Endodermal cell (in vitro differentiated cells): ENCODE results near the gene GNAS-AS1. TPM values are rescaled to one million over a fixed set of nuclear protein-coding genes. Genes with fewer than 3 reads are reported as not detected.

Experiments
- DNase-seq: peaks from one replicate; pipeline ENCODE4 v3.0.0-alpha.2; 2017
- H3K27ac ChIP-seq: 2 replicates; pipeline ENCODE4 v1.5.1; 2013; ENCODE audit warnings: mild to moderate bottlenecking, low read depth, low read length, moderate library complexity
- H3K27me3 ChIP-seq: 2 replicates; pipeline ENCODE4 v1.6.1; 2013; ENCODE audit warnings: mild to moderate bottlenecking, low read length, moderate library complexity; ENCODE audit not compliant: insufficient read depth, control insufficient read depth, poor library complexity, severe bottlenecking
- H3K36me3 ChIP-seq: 2 replicates; pipeline ENCODE4 v1.7.0; 2013; ENCODE audit warnings: mild to moderate bottlenecking, low read length, moderate library complexity; ENCODE audit not compliant: control insufficient read depth, insufficient read depth
- H3K4me1 ChIP-seq: one replicate; pipeline ENCODE4 v1.7.0; 2013; ENCODE audit warnings: low read length; ENCODE audit not compliant: control insufficient read depth, insufficient read depth
- H3K4me3 ChIP-seq: 2 replicates; pipeline ENCODE4 v1.5.1; 2013; ENCODE audit warnings: mild to moderate bottlenecking, low read length, moderate library complexity
- H3K9ac ChIP-seq: 2 replicates; pipeline ENCODE4 v1.6.1; 2013; ENCODE audit warnings: mild to moderate bottlenecking, low read length, moderate library complexity; ENCODE audit not compliant: poor library complexity, severe bottlenecking; ENCODE audit errors: extremely low read depth
- H3K9me3 ChIP-seq: 2 replicates; pipeline ENCODE4 v1.6.1; 2013; ENCODE audit warnings: mild to moderate bottlenecking, low read length, moderate library complexity; ENCODE audit not compliant: control insufficient read depth
- H3K27ac Mint-ChIP-seq: 2 replicates; pipeline ENCODE4 v1.8.0; 2020; ENCODE audit warnings: mixed read lengths
- H3K27me3 Mint-ChIP-seq: 2 replicates; pipeline ENCODE4 v1.8.0; 2021; ENCODE audit warnings: mild to moderate bottlenecking, mixed read lengths; ENCODE audit not compliant: insufficient read depth
- H3K36me3 Mint-ChIP-seq: 2 replicates; pipeline ENCODE4 v1.8.0; 2020; ENCODE audit warnings: low read depth, mixed read lengths
- H3K4me1 Mint-ChIP-seq: 2 replicates; pipeline ENCODE4 v1.8.0; 2020; ENCODE audit warnings: mixed read lengths
- H3K4me3 Mint-ChIP-seq: 2 replicates; pipeline ENCODE4 v1.8.0; 2020; ENCODE audit warnings: mild to moderate bottlenecking, moderate library complexity, mixed read lengths
- H3K9me3 Mint-ChIP-seq: 2 replicates; pipeline ENCODE4 v1.8.0; 2020; ENCODE audit warnings: mild to moderate bottlenecking, mixed read lengths
- WGBS, 2 experiments: methylation state at CpG; one replicate each; pipeline versions ENCODE4 v1.1.5 to v1.1.7; 2013; ENCODE audit warnings: missing lambda C conversion rate in 2 of 2, mixed read lengths in 1 of 2; ENCODE audit not compliant: insufficient coverage in 1 of 2, insufficient read length in 1 of 2; 5-methylcytosine and 5-hydroxymethylcytosine counted together
- total RNA-seq, 2 donors: library from RNA; stranded (reverse); fragmentation: NEBNext Ultra II Directional in 1 of 2; extraction: Animal tissue kit (Norgen Biotek cat#: 25700) in 1 of 2; gene quantifications; 2 replicates in 1 of 2; 3 replicates in 1 of 2; pipeline ENCODE4 v1.2.1, GENCODE V29; 2021
- TF ChIP-seq, protein P1 (sequence below): fragments of 200-600 bp; sonication (generic); conservative IDR thresholded peaks from 2 replicates; pipeline ENCODE4 v1.5.0; 2021; ENCODE audit warnings: antibody characterized with exemption, mild to moderate bottlenecking

Gene GNAS-AS1
- total RNA-seq, 2 donors from 2014 or later, result 9.3 to 9.7 TPM

DNA sequence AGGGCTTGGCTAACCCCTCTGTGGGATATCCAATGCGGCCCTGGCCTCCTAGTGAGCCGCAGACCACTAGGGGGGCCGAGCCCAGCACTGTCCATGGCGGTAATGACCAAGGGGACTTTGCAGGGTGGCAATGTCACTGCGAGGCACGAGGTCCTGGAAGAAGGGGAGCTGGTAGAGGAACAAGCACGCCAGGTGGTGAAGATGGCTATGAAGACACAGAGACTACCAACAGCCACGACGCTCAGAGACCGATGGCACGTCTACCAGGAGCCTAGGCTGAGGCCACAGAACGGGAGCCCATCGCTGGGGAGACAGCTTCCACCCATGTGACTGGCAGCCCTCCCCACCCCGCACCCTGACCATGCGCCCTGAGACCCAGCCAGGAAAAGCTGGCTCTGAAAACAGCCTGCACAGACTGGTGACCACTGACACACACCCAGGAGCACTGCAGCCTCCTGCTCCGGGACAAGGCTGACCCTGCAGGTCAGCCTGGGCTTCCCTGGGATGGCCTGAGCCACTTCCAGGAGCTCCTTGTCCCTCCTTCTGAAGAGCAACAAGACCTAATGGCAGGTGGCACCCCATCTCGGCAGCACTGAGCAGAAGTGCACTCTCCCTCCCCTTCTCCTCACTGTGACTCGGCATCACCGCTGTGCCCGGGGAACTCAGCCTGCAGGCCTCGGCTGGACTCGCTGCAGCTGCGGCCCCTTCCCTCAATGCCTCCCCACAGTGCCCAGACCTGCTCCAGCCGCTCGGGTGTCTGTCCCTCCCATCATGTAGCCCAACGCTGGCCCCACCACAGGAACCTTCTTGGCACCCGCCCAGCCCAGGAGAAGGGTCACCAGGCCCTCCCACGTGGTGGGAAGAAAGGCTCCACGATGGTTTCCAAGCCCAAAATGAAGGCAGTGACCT lies 56.9 kb downstream of the GNAS-AS1 start:
- H3K27me3 Mint-ChIP-seq, result peaks cover 1% of the 10 kb centered on the region

DNA sequence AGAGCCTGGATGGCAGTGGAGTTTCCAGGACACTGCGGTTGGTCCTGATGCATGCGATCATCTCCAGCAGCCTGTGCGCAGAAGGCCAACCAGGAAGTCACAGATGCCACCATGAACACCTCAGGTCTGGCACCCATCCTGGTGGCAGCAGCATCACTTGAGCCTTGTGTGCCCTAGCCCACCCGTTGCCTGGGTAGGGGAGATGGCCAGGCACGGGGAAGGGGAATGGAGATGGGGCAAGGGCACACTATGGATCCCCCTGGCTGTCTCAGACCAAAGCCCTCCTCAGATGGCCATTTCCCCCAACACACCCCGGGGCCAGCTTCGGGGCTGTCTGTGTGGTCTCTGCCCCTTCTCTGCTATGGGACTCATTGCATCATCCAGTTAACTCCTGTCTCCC lies 58.3 kb downstream of the GNAS-AS1 start:
- no peak for DNase-seq
- no peaks in the 10 kb centered on the region for H3K36me3 ChIP-seq
- TF ChIP-seq, protein P1, sequence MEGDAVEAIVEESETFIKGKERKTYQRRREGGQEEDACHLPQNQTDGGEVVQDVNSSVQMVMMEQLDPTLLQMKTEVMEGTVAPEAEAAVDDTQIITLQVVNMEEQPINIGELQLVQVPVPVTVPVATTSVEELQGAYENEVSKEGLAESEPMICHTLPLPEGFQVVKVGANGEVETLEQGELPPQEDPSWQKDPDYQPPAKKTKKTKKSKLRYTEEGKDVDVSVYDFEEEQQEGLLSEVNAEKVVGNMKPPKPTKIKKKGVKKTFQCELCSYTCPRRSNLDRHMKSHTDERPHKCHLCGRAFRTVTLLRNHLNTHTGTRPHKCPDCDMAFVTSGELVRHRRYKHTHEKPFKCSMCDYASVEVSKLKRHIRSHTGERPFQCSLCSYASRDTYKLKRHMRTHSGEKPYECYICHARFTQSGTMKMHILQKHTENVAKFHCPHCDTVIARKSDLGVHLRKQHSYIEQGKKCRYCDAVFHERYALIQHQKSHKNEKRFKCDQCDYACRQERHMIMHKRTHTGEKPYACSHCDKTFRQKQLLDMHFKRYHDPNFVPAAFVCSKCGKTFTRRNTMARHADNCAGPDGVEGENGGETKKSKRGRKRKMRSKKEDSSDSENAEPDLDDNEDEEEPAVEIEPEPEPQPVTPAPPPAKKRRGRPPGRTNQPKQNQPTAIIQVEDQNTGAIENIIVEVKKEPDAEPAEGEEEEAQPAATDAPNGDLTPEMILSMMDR, result no peak
- no peaks in the 10 kb centered on the region for H3K9me3 Mint-ChIP-seq
- no peak overlapping the region for H3K4me3 Mint-ChIP-seq
- H3K4me3 ChIP-seq, result no peak overlapping the region
- H3K9me3 ChIP-seq, result no peaks in the 10 kb centered on the region
- peaks cover 1% of the 10 kb centered on the region for H3K27me3 Mint-ChIP-seq
- no peak overlapping the region for H3K27ac ChIP-seq
- H3K4me1 Mint-ChIP-seq, result peaks cover 19% of the 10 kb centered on the region
- no peak overlapping the region for H3K9ac ChIP-seq
- no peaks in the 10 kb centered on the region for H3K27me3 ChIP-seq
- no peaks in the 10 kb centered on the region for H3K4me1 ChIP-seq
- no peak overlapping the region for H3K27ac Mint-ChIP-seq
- no peaks in the 10 kb centered on the region for H3K36me3 Mint-ChIP-seq
- 92 to 98% methylated on average over 6 to 7 of the region's 7 CpGs for WGBS, 2 experiments

More for the DNA sequence above, 56.9 kb downstream of the GNAS-AS1 start:
- peaks cover 19% of the 10 kb centered on the region for H3K4me1 Mint-ChIP-seq
- H3K27ac Mint-ChIP-seq, result no peak overlapping the region
- no peaks in the 10 kb centered on the region for H3K36me3 Mint-ChIP-seq
- no peaks in the 10 kb centered on the region for H3K9me3 Mint-ChIP-seq
- H3K36me3 ChIP-seq, result no peaks in the 10 kb centered on the region
- H3K4me3 Mint-ChIP-seq, result no peak overlapping the region
- DNase-seq, result no peak
- H3K4me1 ChIP-seq, result no peaks in the 10 kb centered on the region
- no peak overlapping the region for H3K9ac ChIP-seq
- TF ChIP-seq, protein P1, result no peak
- H3K4me3 ChIP-seq, result no peak overlapping the region
- WGBS, 2 experiments, result 91 to 92% methylated on average over 19 to 29 of the region's 29 CpGs
- H3K9me3 ChIP-seq, result no peaks in the 10 kb centered on the region
- no peak overlapping the region for H3K27ac ChIP-seq
- H3K27me3 ChIP-seq, result no peaks in the 10 kb centered on the region

DNA sequence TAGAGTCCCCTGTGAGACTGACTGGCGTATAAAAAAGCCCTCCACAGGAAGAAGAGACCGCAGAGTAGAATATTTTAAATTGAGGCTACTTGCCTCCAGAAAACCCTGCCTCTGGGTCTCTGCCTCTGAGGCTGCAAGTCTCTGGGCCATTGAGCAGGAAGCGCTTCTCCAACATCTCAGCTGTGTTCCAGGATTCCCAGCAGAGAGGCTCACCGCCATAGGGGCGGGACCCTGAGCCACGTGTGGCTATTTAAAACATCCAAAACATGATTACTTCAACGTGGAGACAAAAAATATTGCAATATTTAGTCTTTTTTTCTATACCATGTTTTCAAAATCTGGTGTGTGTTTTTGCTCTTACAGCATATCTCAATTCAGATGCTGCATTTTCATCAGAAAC lies 59.4 kb downstream of the GNAS-AS1 start:
- Histone ChIP-seq H3K4me3 (no peak overlapping the region), H3K27me3 (no peaks in the 10 kb centered on the region), H3K4me1 (no peaks in the 10 kb centered on the region), H3K27ac (no peak overlapping the region), H3K36me3 (no peaks in the 10 kb centered on the region), H3K9ac (no peak overlapping the region), H3K9me3 (no peaks in the 10 kb centered on the region)
- TF ChIP-seq, protein P1, result no peak
- DNase-seq, result no peak
- Mint-ChIP-seq H3K4me1 (peaks cover 19% of the 10 kb centered on the region), H3K9me3 (no peaks in the 10 kb centered on the region), H3K4me3 (no peak overlapping the region), H3K27ac (no peak overlapping the region), H3K36me3 (no peaks in the 10 kb centered on the region), H3K27me3 (peaks cover 1% of the 10 kb centered on the region)
- 75% methylated on average over 7 of the region's 7 CpGs; no CpG with 5 or more reads in 1 of the 2 experiments for WGBS, 2 experiments
